Fibroblast of villous mesenchyme (primary cell): ENCODE measurements around the gene QPRT. TPM values are rescaled to one million over a fixed set of nuclear protein-coding genes. Genes with fewer than 3 reads are reported as not detected.

Experiments
- DNase-seq: peaks from one replicate; pipeline ENCODE4 v3.0.0-alpha.2; 2010; ENCODE audit warnings: low read depth
- H3K4me3 ChIP-seq: 2 replicates; pipeline ENCODE4 v1.5.1; 2011; ENCODE audit warnings: low read depth, mild to moderate bottlenecking, low read length
- total RNA-seq: library from RNA; depleted of rRNA; stranded (reverse); fragments of >200 nt; gene quantifications from 2 replicates; pipeline ENCODE4 v1.2.3, GENCODE V29; 2012
- TF ChIP-seq, protein P1 (sequence below): IDR thresholded peaks from 2 replicates; pipeline ENCODE4 v1.5.1; 2012; ENCODE audit warnings: low read depth, mild to moderate bottlenecking, low read length; ENCODE audit not compliant: insufficient read depth

Gene QPRT
- total RNA-seq, 1 donor, result 123 TPM

DNA sequence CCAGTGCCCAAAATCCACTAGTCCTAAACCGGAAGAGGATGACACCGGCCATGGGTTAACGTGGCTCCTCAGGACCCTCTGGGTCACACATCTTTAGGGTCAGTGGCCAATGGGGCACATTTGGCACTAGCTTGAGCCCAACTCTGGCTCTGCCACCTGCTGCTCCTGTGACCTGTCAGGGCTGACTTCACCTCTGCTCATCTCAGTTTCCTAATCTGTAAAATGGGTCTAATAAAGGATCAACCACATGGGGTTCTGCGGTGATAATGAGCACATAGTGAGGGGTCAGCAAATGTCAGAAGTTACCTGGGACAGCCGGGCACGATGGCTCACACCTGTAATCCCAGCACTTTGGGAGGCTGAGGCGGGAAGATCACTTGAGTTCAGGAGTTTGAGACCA, 18.4 kb downstream of the QPRT start:
- TF ChIP-seq, protein P1, sequence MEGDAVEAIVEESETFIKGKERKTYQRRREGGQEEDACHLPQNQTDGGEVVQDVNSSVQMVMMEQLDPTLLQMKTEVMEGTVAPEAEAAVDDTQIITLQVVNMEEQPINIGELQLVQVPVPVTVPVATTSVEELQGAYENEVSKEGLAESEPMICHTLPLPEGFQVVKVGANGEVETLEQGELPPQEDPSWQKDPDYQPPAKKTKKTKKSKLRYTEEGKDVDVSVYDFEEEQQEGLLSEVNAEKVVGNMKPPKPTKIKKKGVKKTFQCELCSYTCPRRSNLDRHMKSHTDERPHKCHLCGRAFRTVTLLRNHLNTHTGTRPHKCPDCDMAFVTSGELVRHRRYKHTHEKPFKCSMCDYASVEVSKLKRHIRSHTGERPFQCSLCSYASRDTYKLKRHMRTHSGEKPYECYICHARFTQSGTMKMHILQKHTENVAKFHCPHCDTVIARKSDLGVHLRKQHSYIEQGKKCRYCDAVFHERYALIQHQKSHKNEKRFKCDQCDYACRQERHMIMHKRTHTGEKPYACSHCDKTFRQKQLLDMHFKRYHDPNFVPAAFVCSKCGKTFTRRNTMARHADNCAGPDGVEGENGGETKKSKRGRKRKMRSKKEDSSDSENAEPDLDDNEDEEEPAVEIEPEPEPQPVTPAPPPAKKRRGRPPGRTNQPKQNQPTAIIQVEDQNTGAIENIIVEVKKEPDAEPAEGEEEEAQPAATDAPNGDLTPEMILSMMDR, result no peak
- no peak overlapping the region for H3K4me3 ChIP-seq
- DNase-seq, result no peak

DNA sequence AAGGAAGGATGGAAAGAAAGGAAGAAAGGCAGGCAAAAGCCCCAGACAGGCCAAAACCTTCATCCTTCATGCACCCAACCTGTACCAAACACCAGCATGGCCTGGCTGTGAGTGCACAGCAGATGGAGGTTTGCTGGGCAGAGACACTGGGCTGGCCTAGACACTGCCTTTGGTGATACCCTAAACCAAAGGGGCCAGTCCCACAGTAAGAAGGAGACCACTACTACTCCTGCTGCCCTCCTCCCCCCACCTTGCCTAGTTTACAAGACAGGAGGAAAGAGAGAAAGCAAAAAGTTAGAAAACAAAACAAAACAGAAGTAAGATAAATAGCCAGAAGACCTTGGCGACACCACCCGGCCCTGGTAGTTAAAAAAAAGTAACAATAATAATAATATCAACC, 19.1 kb downstream of the QPRT start:
- TF ChIP-seq, protein P1, result no peak
- no peak overlapping the region for H3K4me3 ChIP-seq
- no peak for DNase-seq

DNA sequence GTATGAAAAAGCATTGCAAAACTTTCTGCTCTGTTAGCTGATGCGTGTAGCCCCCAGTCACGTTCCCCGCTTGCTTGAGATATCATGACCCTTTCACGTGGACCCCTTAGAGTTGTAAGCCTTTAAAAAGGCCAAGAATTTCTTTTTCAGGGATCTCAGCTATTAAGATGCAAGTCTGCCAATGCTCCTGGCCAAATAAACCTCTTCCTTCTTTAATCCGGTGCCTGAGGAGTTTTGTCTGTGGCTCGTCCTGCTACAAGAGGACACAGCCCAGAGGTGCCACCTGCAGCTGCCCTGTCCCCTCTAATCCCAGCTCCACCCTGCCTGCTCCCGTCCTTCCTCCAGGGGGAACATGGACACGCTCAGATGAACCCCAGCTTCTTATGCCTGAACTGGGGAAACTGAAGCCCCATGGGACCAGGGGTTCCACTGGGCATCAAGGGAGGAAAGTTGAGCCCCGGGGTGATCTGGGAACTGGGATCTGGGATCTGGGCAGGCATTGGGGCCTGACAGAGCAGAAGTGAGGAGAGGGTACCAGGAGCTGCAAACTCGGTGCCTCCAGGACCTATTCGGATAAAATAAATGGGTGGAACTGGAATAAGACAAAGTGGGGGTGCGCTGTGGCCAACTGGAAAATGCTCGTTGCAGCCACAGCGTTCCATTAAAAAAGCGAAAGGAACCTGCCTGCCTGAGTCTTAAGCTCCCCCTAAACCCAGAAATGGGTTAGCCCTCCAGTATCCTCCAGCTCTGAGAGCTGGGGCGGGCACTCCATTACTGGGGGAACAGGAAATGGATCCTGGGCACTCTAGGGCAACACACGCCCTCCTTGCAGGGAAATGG, 19.7 kb downstream of the QPRT start:
- TF ChIP-seq, protein P1, result no peak
- no peak overlapping the region for H3K4me3 ChIP-seq
- no peak for DNase-seq

DNA sequence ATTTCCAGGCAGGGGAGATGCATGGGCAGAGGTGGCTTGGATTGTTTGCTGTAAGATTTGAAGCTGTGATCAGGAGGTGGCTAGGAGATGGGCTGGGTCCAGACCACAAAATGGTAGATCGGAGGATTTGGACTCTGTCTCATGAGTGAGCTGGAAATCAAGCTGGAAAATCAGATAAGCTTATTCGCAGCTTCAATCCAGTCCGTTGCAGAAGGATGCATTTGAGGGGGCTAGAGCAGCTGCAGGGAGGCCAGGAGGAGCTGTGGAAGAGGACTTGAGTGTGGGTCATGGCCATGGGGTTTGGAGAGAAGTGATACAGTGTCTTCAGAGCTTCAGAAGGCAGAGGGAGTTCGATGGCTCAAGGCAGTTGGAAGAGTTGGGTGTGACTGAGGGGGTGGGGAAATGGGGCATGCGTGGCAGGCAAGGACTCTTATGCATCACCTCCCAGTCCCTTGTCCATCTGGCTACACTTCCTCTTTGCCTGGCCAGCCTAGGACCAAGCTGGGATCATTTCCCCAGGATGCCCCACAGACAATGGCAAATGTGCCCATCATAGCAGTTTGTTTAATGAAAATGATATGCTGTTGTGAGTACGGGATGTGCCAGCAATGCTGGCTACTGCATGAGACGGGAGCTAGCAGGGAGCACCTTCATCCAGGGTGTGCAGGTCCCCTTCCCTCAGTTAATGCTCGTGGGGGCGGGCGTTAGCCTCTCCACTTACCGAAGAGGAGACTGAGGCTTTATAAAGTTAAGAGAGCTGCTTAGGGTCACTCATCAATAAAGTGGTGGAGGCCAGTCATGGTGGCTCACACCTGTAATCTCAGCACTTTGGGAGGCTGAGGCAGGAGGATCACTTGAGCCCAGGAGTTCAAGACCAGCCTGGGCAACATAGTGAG, 20.6 kb downstream of the QPRT start:
- DNase-seq, result no peak
- TF ChIP-seq, protein P1, result no peak

DNA sequence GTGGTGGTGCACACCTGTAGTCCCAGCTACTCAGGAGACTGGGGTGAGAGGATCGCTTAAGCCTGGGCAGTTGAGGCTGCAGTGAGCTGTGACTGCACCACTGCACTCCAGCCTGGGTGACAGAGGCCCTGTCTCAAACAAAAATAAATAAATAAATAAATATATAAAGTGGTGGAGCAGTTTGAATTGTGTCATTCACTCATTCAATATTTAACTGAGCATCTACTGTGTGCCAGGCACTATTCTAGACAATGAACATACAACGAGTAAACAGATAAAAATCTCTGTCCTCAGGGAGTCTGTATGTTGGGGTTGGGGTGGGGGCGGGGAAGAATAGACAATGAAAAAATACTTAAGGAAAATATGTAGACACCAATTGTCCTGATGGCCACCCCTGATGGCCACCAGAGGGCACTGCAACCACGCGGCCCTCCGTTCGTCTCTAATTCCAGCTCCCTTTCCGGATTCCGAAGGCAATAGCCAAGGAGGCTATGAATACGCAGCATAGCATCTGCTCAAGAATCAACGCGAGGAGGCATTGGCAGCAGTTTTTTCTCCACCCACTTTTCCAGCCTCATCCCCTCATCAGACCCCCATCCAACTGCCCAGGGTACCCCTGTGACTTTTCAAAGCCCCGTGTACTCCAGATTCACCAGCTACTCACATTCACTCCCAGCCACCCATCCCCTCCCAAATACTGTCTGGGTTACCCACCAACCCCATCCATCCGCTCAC, 21.4 kb downstream of the QPRT start:
- TF ChIP-seq, protein P1, result peak; percentile 83
- H3K4me3 ChIP-seq, result no peak overlapping the region
- peak; percentile 89 for DNase-seq

More for the DNA sequence above, 20.6 kb downstream of the QPRT start:
- no peak overlapping the region for H3K4me3 ChIP-seq

DNA sequence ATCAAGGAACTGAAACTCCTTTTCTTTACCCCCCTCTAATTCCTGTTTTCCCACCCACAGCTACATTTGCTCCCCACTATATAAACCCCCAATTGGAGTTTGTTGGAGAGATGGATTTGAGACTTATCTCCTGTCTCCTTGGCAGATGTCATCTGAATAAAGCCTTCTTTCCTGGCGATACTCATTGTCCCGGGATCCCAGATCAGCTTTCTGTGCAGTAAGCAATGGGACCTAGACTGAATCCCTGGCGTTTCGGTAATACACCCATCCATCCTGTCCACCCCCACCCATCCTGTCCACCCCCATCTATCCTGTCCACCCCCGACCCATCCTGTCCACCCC, 22.2 kb downstream of the QPRT start:
- TF ChIP-seq, protein P1, result no peak
- DNase-seq, result no peak
- no peak overlapping the region for H3K4me3 ChIP-seq
